Activated CD8-positive, alpha-beta memory T cell treated with anti-CD3 and anti-CD28 coated beads, Interleukin-2, amount 50 U/mL, for 1 hour (primary cell): ENCODE data around the gene TXK.
"Not testable (repeated sequence)": the region's sequence is repeated elsewhere in the genome, so short reads cannot be mapped to it uniquely, and the experiment has no call there.

Experiments used
- DNase-seq: peaks from one replicate; pipeline ENCODE4 v3.0.0-alpha.2; 2020; ENCODE audit errors: extremely low read depth

TXK gene

GRCh38 chr4:48134081-48134480, at the start of gene TXK:
TSS of gene TXK (minus strand) at chr4:48134250. CDS start at chr4:48134170, 80 bp downstream.
- DNase-seq: no peak

GRCh38 chr4:48180234-48180633, 46.2 kb upstream of the TXK start:
- DNase-seq: no peak

DNA sequence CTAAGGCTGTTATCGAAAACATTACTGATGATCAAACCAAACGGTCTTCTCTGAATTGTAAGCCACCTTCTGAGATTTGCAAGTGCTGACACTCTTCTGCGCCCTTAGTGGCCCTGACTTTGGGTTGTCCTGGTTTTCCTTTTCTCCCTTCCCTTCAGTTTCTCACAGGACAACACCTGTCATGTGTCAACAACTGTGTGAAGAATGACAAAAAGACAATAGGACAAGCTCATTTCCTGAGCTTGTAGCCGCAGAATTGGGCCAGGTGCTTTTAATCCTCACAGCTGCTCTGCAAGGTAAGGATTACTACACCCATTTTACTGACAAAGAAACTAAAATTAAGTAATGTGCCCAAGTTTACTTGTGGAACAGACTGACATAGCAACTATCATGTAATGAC, 44.9 kb upstream of the TXK start:
- DNase-seq: no peak

- DNase-seq: no peak
These were observed 41.8 kb upstream of the TXK start for GRCh38 chr4:48175806-48176205.

DNA sequence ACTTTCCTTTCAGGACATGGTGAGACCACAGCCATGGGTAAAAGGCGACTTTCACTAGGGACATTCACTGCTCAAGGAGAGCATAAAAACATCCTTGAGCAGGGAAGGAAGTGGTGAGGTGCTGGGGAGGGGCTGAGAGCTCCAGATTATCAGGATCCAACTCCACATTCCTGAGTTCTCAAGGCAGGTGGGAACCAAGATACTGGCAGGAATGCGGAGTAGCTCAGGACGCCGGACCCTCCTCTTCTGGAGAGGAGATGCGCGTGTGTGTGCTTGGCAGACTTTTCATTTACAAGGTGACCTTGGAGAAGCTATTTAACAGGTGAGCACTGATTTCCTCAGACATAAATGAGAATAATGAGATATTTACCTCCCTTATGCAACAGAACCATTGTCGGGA, 41.3 kb upstream of the TXK start:
- DNase-seq: no peak

DNA sequence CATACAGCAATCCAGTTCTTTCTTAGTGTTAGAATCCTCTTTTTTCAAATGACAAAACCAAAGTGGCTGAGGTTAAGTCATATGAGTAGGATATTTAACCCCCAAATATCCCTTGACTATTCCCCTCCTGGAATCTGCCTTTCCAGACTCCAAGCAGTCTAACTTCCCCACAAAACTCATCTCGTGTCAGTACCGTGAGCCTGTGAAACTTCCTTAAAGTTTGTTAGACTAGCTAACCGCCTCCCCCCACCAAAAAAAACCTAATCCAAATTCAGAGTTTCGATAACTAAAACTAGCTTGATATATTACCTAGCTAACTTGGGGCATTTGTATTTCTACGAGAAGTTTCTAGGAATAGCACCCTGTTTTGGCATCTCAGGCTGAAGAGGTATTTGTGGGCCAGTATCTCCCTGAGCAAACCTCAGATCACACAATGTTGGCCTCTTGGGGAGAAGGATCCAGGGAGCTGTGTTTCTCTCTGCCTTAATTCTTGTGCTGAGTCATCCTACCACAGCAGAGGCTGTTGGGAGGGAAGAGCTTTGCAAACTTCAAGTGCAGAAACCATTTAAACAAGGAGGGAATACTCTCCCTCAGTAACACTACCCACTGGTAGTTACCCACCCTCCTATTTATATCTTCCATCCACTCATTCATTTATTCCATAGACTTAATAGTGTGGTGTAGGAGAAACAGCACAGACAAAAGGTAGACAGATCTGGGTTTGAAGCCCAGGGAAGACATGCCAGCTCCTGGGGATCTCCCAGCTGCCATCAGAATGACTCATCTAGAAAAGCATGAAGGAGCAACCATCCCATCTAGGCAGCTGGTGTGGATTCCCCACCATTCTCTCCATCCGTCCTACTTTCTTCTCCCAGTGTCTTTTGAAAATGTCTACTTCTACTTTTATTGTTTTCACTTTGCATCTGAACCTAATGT, 39.3 kb upstream of the TXK start:
- DNase-seq: no peak

DNA sequence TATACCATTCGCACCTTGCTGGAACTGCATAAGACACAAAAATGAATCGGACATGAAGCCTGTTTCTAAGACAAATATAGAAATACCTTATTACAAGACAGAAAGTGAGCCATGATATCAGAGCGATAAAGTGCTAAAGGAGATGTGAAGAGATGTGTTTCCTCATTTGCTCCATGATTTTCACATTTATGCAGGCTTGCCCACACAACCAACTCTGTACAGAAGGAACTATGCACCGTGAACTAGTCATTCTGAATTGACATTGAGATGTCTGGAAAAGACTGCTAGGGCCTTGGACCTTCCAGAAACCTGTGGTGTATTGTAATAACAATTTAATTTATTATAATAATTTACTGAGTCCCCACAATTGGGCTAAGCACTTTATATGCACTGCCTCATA, 38.6 kb upstream of the TXK start:
- DNase-seq: no peak

GRCh38 chr4:48169636-48170035, 35.6 kb upstream of the TXK start:
- no peak for DNase-seq

DNA sequence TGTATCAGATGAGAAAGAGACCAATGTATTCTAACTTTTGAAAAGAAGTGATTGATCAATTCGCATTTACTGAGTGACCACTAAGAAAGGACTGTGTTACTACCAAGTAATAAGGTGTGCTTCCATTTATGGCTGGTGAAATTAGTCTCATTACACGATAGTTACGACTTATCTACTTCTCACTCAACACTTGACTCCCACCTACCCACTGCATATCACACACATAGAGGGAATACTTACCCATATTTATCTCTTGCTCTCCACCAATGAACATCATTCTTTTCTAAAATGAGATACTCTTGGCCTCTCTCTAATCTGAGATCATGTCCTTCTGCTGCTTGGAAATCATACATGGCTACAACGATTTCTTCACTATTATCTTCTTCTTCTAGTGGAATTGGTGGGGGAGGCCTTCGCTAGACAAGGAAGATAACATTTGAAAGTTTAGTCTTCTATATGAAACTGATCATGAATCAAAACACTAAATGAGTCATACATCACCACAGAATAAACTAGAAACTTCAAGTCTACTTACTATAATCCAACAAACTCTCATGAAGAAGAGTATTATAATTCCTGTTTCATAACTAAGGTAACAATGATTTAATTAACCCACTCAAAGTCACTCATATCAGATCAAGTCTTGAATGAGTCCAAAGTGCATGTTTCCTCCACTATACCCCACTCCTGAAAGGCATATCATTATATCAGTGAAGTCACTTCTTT, 33.7 kb upstream of the TXK start:
- DNase-seq: no peak

DNA sequence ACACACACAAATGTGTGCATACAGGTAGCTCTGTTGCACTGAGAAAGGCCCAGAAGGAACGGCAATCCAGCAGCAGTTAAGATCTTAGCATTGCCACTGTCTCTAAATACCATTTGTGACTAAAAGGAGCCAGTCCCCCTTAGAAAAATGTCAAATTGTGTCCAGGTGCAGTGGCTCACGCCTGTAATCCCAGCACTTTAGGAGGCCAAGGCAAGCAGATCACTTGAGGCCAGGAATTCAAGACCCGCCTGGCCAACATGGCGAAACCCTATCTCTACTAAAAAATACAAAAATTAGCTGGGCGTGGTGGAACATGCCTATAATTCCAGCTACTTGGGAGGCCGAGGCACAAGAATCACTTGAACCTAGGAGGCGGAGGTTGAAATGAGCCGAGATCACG, 30.5 kb upstream of the TXK start:
- DNase-seq: not testable (repeated sequence)

GRCh38 chr4:48163746-48164145, 29.7 kb upstream of the TXK start:
- DNase-seq: no peak

GRCh38 chr4:48162162-48162561, 28.1 kb upstream of the TXK start:
- no peak for DNase-seq

DNA sequence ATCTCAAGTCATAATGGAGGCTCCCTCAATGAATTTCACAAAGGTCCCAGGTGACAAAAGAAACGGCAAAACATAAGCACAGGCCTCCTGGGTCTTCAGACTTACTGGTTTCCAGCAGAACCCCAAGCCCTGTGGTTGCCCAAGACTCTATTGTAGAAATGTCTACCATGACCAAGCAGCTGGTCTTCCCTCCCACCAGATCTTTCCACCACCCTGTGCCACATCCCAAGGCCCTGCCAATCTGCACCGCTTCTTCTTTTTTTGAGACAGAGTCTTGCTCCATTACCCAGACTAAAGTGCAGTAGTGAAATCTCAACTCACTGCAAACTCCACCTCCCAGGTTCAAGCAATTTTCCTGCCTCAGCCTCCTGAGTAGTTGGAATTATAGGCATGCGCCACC, 23.2 kb upstream of the TXK start:
- no peak for DNase-seq

DNA sequence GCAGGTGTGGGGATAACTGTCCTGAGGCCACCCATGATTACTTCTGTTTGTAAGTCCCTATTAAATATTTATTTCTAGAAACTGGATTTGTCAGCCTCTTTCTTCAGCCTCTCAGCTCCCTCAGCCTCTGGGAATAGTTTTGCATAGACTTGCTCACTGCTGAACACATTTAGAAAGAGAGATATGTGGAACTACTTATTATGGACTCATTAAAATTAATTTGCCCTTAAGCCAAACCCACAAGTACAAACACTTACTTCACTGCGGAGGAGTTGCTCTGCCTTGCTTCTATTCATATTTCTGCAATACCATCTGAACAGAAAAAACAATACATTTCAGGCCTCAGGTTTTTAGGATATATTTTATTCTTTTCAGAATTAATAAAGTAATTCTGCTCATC, 22.4 kb upstream of the TXK start:
- DNase-seq: no peak

- DNase-seq: no peak
These were observed 19.9 kb upstream of the TXK start for GRCh38 chr4:48153791-48154550.

- DNase-seq: no peak
These were observed 18.2 kb upstream of the TXK start for GRCh38 chr4:48152259-48152658.

DNA sequence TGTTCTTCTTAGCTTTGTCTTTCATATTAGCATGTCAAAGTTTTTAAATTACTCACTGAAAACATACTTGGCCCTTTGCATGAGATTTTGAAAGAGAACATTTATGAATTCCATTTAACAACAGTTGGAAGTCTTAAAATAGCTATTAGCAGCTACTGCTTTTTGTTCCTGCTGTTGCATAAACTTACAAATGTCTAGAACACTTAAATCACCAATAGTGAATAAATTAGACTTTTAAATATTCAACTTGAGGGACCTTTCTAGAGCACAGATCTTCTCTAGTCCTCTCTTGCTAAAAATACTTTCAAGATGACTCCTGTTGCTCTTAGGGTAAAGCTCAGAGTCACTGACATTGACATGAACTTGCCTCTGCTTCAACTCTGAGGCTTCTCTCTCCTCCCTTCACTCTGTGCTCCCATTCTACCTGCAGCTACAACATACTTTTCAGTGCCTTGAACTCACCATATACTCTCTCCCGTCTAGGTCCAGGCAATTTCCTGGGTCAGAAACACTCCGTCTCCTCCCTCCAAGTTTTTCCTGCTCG, 15.8 kb upstream of the TXK start:
- DNase-seq: no peak

DNA sequence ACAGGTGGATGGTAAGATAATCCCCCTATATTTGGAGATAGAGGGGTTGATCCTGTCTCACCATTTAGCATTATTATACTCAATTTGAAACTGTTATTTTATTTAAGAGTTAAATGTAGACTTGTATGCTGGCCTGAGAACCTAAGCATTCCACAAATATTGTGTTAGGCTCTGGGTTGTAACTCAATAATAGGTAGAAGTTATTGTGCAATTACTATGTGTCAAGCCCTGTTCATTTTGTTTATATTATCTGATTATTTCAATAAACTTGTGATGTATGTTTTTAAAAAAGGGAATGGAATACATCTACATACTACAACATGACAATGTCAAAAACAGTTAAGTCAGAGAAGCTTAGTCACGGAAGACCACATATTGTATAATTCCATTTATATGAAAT, 13.6 kb upstream of the TXK start:
- DNase-seq: no peak

- DNase-seq: no peak
These were observed 7.0 kb upstream of the TXK start for GRCh38 chr4:48141048-48141447.

- DNase-seq: no peak
These were observed 5.6 kb upstream of the TXK start for GRCh38 chr4:48139691-48140090.

GRCh38 chr4:48138936-48139335, 4.9 kb upstream of the TXK start:
- DNase-seq: no peak

- no peak for DNase-seq
These were observed 4.5 kb upstream of the TXK start for GRCh38 chr4:48138511-48138910.
